ENCODE data around the gene WNT3.

DNA sequence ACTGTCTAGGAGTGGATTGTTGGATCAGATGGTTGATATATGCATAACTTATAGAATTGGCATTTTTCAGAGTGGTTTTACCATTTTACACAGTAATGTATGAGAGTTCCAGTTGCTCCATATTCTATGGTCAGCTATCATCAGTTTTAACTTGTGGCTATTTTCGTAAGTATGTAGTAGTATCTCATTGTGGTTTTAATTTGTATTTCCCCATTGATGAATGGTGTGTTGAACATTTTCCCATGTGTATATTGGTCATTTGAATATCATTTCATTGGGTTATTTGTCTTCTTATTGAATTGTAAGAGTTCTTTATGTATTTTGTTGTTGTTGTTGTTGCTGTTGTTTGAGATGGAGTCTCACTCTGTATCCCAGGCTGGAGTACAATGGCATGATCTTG, 39.1 kb upstream of the WNT3 start:
- TF ChIP-seq, protein P1, sequence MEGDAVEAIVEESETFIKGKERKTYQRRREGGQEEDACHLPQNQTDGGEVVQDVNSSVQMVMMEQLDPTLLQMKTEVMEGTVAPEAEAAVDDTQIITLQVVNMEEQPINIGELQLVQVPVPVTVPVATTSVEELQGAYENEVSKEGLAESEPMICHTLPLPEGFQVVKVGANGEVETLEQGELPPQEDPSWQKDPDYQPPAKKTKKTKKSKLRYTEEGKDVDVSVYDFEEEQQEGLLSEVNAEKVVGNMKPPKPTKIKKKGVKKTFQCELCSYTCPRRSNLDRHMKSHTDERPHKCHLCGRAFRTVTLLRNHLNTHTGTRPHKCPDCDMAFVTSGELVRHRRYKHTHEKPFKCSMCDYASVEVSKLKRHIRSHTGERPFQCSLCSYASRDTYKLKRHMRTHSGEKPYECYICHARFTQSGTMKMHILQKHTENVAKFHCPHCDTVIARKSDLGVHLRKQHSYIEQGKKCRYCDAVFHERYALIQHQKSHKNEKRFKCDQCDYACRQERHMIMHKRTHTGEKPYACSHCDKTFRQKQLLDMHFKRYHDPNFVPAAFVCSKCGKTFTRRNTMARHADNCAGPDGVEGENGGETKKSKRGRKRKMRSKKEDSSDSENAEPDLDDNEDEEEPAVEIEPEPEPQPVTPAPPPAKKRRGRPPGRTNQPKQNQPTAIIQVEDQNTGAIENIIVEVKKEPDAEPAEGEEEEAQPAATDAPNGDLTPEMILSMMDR (IDR thresholded peaks at IDR 0.05; ENCODE audit: poor library complexity), result no peak
- TF ChIP-seq EZH2phosphoT487 (IDR thresholded peaks at IDR 0.05; ENCODE audit: low read depth, severe bottlenecking, unreplicated experiment), result no peak

All from hepatocyte (in vitro differentiated cells).